NCI-H2107 (cell line): ENCODE measurements around the gene SYCE3.
"Not testable (repeated sequence)": the region's sequence is repeated elsewhere in the genome, so short reads cannot be mapped to it uniquely, and the experiment has no call there.

Source experiments
- DNase-seq: peaks from one replicate; lab custom pipeline; 2025; lab: John Stamatoyannopoulos, UW

The SYCE3 gene

DNA sequence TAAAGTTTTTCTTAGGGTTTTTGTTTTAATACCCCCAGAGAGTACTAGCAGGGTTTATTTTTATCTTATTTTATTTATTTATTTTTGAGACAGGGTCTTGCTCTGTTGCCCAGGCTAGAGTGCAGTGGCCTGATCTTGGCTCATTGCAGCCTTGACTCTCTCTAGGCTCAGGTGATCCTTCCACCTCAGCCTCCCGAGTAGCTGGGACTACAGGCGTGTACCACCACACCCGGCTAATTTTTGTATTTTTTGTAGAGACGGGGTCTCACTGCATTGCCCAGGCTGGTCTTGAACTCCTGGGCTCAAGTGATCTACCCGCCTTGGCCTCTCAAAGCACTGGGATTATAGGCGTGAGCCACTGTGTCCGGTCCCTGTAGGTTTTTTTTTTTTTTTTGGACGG is 42.5 kb downstream of the SYCE3 start:
- not testable (repeated sequence) for DNase-seq

DNA sequence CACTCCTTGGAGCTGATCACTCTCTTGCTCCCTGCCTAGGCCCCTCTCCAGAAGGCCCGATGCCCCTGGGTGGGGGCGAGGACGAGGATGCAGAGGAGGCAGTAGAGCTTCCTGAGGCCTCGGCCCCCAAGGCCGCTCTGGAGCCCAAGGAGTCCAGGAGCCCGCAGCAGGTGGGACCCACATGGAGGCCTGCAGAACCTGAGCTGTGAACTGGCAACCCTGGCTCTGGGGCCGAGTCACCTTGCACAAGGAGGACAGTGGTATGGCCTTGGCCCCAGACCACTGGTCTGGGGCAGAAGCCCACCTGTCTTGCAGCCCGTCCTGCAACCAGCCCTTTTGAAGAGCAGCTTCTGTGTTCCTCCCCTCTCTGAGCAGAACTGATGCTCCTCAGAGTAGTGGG is 43.6 kb downstream of the SYCE3 start:
- DNase-seq, result no peak

DNA sequence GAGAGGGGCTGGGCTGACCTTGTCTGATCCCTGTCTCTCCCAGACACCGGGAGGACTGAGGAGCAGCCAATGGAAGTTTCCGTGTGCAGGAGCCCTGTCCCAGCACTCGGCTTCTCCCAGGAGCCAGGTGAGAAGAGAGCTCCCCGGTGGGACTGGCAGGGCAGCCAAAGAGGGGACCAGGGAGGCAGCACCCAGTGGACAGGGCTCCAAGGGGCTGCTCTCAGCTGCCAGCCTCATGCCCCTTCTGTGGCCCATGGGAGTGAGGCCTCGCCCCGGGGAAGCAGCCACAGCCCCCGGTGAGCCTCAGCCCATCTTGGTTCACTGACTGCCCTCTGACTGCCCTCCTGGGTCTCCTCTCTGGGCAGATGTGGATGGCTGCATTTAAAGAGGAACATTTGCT is 44.1 kb downstream of the SYCE3 start:
- no peak for DNase-seq

DNA sequence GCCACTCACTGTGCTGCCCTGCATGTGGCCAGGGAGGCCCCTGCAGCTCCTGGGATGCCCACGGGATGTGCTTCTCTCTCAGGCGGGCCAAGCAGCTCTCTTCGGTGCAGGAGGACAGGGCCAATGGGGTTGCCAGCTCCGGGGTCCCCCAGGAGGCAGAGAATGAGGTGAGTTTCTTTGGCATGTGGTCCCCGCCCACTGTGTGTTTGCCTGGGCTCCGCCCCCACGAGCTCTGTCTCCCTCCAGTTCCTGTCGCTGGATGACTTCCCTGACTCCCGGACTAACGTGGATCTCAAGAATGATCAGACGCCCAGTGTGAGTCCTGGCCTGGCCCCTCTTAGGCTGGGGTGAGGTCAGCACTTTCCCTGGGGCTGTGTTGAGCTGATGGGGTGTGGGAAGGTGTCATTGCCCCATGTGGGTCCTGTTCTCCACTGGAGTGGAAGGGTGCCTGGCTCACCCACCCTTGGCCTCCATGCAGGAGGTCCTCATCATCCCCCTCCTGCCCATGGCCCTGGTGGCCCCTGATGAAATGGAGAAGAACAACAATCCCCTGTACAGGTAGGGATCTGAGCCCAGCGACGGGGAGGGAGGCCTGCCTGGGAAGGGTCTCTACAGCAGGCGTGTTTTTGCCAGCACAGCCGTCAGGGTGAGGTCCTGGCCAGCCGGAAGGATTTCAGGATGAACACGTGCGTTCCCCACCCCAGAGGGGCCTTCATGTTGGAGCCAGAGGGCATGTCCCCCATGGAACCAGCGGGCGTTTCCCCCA is 45.0 kb downstream of the SYCE3 start:
- no peak for DNase-seq

DNA sequence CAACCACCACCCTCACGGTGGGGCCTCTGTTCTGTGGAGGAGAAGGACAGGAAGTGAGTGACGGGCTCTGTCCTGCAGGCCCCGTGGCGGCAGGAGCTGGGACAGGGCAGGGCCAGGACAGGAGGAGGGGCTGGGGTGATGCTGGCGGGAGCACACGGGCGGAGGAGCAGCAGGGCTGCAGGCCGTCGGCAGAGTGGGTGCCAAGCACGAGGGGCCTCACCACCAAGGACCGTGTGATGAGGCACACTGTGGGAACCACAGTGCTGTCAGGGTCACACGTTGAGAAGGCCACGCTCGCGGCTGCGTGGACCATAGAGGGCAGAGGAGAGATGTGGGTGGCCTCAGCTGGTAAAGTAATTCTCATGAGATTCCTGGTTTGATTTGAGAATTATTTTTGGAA is 45.8 kb downstream of the SYCE3 start:
- DNase-seq, result no peak

DNA sequence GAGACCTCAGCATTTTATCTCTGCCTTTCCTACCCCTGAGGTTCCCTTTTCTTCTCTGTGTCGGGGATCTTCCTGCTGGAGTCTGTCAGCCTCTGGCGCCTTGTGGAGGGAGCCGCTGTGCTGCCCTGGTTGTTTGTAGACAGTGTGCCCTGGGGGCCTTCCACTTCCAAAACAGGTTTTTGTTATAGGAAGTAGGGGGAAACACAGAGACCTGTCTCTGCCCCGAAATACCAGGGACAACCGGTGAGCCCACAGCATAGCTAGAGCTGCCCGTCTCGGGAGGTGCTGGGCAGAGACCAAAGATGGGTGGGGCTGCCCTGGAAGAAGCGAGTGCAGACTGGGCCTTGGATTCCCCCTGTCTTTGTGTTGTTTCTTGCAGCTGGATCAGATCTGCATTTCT is 46.7 kb downstream of the SYCE3 start:
- DNase-seq, result no peak

DNA sequence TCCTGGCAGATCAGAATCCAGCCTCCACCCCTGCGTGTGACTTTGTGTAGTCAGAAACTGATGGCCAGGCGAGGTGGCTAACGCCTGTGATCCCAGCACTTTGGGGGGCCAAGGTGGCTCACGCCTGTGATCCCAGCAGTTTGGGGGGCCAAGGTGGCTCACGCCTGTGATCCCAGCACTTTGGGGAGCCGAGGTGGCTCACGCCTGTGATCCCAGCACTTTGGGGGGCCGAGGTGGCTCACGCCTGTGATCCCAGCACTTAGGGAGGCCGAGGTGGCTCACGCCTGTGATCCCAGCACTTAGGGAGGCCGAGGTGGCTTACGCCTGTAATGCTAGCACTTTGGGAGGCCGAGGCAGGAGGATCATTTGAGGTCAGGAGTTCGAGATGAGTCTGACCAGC is 49.5 kb downstream of the SYCE3 start:
- DNase-seq, result no peak

DNA sequence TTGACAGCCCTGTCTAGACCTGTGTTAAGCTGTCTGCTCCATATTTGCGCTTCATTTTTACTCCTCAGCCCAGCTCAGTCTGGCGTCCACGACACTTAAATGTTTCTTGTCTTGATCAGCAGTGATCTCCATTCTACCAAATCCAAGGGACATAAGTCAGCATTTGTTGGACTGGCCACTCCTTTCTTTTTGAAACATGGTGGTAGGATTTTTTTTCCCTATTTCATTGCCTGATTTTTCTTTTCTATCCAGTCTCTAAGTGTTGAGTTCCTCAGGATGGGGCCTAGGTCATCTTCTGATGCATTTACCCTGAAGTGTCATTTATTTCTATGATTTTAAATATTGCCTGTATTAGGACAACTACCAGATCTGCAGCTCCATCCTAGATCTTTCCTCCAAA is 53.8 kb downstream of the SYCE3 start:
- DNase-seq, result no peak

DNA sequence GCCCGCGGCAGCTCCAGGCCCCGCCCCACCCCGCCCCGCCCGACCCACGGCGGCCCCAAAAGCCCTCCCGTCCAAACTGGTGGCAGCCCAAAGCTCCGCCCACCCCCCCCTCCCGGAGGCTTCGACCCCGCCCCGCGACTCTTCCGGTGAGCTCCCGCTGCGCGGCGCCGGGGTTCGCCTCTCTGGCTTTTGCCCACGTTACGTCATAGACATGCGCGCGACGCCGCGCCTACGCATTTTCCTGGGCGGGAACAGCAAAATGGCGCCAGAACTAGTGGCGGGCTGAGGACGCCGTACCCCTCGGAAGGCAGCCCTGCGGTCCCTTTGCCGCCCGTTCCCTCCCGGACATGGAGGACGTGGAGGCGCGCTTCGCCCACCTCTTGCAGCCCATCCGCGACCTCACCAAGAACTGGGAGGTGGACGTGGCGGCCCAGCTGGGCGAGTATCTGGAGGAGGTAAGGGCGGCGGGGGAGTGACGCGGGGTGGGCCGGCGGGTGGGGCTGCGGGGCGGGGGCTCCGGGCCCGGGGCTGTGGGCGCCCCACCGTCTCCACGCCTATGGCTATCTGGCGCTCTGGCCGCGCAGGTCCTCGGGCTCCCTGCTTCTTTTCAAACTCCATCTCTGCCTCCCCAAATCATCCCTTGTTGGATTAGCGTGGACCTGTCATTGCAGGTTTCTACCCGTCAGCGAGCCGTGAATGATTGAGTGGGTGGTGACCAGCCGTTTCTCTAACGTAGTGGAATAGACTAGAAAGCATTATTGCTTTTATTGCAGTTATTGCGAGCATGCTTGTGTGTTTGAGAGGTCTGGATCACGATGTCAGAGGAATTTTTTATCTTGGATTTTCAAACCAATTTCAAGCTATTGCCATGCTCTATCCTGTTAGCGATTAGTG is 54.5 kb downstream of the SYCE3 start, which contains the start of gene NCAPH2:
NCAPH2 (plus strand) TSS at position 234 of the 894 bp plus-strand sequence; CDS start at position 348, 114 bp downstream.
- peak; percentile 88 for DNase-seq

DNA sequence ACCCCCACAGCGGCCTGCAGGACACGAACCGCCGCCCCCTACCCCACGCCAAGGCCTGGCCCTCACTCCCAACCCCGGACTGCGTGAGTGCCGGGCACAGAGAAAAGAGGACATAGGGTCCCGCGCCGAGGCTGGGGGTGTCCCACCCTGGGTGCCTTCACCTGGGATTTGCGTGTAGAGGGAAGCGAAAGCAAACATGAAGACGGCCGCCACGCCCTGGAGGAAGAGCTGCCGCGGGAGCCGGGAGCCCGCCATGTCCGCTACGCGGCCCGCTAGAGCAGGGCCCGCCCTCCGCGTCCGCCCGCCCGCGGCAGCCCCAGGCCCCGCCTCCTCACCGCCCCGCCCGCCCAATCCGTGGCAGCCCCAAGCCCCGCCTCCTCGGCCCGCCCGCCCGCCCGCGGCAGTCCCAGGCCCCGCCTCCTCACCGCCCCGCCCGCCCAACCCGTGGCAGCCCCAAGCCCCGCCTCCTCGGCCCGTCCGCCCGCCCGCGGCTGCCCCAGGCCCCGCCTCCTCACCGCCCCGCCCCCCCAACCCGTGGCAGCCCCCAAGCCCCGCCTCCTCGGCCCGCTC is 55.2 kb downstream of the SYCE3 start, which contains the start of gene LMF2:
LMF2 (minus strand) TSS at position 282 of the 570 bp plus-strand sequence; CDS start at position 255, 27 bp downstream.
- DNase-seq, result no peak

DNA sequence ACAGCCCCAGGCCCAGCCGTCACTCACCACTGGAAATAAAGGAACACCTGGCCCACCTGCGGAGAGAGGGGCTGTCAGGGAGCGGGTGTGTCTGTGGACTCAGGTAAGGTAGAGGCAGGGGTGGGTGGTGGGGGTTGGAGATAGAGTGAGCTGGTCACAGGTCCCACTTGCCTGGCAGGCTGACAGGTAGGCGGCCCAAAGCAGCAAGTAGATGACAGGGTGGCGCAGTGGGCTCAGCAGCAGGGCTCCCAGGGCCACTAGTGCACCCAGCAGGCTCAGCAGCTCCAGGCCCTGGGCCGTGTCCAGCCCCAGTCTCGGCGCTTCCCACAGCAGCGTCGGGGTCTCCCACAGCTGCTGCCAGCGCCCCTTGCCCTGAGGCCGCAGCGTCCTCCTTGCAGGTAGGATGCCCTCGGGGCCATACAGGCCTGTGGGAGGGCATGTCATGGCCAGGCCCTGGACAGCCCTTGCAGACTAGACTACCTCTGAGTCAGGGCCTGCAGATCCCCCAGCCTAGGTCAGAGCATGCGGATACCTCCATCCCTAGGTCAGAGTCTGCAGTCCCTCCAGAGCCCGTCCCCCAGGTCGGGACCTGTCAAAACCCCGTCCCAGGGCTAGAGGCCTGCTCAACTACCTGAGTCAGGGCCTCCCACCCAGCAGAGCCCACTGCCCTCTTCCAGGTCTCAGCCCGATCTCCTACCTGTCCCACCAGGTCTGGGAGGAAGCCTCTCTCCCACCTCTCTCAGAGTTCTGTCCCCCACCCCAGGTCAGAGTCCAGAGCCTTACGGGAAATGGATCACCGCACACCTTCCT is 55.9 kb downstream of the SYCE3 start:
- DNase-seq, result no peak

DNA sequence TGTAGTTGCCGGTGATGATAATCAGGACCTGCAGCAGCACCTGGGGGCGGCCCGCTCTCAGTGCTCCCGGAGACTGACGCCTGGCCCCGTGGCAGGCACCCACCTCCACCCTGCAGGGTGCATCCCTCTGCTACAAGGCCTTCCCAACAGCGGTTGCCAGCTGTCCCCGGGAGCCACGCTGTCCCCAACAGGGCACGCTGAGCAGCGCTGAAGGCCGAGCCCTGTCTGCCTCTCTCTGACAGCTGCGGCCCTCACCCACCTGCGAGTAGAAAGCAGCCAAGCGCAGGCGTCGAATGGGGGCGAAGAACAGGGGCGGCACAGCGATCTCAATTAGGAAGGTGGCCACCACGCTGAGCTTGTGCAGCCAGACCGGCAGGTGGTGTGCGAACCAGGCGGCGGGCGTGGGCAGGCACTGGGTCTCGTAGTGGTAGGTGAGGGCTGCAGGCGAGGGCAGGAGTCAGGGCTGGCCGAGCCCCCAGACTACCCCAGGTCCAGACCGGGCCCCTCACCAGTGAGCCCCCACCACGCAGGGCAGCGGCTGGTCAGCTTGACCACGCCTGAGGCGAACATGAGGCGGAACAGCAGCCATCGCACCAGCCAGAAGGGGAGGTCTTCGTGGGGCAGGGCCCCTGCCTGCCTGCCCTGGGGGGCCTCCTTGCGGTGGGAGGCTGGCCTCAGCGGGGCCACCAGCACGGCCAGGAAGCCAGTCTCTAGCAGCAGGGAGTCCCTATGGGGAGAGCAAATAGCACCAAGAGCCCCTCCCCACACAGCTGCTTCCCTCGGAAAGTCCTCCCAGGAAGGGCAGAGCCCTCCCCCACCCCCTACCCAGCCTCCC is 56.7 kb downstream of the SYCE3 start:
- no peak for DNase-seq

DNA sequence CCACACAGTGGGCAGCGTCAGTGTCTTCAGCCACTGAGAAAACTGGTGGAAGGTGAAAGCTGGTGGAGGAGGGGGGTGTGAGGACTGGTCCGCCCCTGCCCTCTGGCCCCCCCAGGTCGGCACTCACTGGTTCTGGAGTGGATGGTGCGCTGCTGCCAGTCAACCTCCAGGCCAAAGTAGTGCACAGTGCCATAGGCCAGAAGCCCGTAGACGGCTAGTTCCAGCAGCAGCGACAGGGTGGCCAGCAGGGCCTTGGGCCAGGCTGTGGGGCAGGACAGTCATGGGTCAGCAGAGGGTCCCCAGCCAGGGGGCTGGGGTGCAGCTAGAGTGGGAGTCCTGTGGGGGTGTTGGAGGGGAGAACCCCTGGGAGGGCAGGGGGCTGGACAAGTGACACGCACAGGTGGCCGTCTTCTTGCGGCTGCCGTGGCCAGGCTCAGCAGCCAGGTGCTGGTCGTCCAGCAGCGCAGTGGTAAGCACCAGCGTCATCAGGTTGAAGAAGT is 57.4 kb downstream of the SYCE3 start:
- DNase-seq, result no peak

DNA sequence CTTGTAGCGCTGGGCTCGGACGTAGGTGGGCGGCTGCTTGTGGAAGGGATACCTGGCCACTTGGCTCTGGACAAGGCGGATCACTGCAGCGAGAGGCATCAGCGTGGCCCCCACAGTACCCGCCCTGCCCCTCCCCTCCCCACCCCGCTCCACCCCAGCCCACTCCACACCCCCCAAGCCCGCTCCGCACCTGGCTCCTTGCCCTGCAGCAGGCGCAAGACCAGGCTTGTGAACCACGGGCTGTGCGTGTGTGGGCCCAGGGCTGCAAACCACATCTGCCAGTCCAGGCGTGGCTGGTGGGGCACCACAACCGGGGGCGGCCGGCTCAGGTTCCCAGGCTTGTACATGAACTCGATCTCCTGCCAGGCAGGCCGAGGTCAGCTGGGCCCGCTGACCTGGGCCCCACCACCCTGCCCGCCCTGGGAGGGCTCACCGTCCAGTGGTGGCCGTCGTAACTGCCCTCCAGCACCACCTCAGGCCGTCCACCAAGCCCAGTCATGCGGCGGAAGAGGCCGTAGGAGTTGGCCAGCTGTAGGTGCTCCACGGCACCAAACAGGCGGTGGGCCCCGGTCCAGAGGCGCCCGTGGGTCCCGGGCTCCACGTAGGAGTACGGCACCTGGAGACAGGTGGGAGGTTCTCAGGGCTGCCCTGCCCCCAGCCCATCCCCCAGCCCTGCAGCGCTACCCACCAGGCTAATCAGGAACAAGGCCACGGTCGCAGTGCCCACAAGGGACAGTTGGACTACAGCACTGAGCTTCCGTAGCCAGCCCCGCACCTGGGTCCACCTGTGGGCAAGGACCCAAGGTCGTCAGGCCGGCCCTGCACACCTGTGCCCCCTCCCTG is 58.1 kb downstream of the SYCE3 start:
- DNase-seq, result no peak

DNA sequence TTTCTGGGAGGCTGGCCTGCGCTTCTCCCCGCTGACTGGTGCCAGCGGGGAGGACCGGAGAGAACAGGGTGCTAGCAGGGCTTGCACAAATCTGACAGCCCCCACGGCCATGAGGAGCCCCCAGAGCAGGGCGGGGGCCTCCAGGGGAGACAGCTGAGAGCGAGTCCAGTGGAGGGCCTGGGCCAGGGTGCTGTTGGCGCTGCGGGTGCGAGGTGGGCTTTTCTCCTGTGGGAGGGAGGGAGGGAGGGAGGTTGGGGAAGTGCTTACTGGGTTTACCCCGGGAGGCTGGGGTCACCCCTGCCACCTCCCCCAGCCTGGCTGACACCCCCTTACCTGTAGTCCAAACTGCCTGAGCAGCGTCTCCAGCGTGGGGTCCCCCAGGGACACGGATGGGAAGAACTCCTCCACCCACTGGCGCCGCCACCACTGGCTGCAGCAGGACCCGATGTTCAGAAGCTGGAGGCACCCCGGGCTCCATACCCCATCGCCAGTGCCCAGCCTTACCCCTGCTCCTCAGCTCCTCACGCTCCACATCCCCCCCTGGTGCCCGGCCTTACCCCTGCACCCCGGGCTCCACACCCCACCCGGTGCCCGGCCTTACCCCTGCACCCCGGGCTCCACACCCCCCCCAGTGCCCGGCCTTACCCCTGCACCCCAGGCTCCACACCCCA is 59.1 kb downstream of the SYCE3 start:
- DNase-seq, result no peak

DNA sequence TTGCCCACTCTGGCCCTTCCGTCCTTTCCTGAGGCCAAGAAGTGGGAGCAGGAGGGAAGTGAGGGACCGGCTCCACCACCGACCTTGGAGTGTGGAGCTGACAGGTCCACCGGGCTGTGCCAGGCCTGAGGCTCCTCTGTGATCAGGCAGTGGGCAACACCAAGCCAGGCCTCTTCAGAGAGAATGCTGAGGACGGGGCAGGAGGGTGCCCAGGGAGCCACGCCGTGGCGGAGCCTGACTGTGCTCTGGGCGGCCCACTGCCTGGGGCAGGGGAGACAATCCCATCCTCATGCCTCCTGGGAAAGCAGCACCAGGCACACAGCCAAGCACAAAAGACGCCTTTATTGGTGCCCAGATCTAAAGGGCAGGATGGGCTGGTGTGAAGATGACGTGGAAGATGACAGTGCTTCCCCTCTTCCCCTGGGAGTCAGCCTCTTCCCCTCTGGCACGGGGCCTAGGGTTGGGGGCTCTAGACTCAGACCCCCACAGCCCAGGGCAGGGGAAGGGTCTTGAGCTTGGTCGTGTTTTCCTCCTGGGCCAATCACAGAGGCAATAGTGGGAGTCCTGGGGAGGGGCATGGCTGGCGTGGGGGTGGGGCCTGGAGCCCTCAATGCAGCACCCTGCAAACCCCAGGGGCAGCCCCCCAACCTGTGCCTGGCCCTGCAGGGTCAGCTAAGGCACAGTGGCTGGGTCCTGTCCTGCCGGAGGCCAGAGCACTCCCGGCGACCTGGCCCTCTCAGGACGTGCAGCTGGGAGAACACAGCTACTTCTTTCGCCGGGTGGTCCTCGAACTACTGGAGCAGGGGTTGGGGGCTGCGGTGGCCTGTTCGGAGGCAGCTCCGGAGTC is 59.9 kb downstream of the SYCE3 start:
- DNase-seq, result no peak

DNA sequence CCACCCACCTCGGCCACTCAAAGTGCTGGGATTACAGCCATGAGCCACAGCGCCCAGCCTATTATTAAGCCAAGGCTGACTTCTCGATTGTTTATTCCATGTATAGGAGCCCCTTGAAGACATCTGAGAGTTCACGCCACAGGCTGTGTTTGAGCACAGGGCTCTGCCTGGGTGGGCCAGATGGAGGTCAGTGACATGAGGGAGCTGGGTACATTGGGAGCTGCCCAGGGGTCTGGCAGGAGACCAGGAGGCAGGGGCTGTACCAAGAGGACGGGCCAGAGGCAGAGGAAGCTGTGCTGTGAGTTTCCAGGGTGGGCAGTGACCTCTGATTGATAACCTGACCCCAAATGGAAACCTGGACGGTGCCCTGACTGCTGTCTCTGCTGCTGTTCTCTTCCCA is 60.6 kb downstream of the SYCE3 start:
- DNase-seq, result no peak
